HG03103 (cell line): Measurements from ENCODE around the gene LMOD2.
"Not testable (repeated sequence)": the region's sequence is repeated elsewhere in the genome, so short reads cannot be mapped to it uniquely, and the experiment has no call there.

Experiments used
- ATAC-seq: cut with Tn5 transposase; IDR thresholded peaks from one replicate; pipeline ENCODE4 v1.9.1; 2021; ENCODE audit warnings: low read depth; ENCODE audit not compliant: unreplicated experiment

The LMOD2 gene, protein sequence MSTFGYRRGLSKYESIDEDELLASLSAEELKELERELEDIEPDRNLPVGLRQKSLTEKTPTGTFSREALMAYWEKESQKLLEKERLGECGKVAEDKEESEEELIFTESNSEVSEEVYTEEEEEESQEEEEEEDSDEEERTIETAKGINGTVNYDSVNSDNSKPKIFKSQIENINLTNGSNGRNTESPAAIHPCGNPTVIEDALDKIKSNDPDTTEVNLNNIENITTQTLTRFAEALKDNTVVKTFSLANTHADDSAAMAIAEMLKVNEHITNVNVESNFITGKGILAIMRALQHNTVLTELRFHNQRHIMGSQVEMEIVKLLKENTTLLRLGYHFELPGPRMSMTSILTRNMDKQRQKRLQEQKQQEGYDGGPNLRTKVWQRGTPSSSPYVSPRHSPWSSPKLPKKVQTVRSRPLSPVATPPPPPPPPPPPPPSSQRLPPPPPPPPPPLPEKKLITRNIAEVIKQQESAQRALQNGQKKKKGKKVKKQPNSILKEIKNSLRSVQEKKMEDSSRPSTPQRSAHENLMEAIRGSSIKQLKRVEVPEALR

DNA sequence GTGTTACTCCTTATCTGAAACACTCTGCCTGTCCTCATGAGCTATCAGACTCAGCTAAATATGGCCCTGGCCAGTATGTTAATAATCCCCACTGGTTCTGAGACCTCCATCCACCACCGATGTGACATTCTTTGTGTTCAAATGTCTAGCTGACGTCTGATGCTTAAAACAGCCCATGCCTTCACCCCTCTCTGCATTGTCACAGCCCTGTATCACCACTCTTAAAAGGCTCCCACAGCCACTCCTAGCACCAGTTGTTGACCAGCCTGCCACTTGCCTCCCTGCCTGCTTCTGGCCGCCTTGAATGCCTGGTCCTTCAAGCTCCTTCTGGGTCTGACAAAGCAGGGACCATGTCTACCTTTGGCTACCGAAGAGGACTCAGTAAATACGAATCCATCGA is at the start of gene LMOD2:
Gene LMOD2 (plus strand): TSS at position 253 of the 400 bp plus-strand sequence. CDS start 98 bp downstream, at position 351.
- no peak for ATAC-seq

DNA sequence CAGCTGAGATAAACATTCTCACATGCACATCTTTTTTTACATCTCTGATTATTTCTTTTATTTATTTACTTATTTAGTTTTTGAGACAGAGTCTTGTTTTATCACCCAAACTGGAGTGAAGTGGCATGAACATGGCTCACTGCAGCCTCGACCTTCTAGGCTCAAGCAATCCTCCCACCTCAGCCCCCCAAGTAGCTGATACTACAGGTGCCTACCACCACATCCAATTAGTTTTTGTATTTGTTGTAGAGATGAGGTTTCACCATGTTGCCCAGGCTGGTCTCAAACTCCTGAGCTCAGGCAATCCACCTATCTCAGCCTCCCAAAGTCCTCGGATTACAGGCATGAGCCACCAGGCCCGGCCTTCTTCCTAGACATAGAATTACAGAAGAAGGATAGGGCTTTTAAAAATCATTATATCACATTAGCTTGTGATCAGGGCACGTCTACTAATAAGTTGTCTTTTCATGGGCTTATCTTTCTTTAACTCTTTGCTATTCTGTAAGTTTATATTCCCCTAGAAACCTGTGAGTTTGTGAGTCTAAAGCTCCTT is 48.2 kb upstream of the LMOD2 start:
- ATAC-seq, result no peak

DNA sequence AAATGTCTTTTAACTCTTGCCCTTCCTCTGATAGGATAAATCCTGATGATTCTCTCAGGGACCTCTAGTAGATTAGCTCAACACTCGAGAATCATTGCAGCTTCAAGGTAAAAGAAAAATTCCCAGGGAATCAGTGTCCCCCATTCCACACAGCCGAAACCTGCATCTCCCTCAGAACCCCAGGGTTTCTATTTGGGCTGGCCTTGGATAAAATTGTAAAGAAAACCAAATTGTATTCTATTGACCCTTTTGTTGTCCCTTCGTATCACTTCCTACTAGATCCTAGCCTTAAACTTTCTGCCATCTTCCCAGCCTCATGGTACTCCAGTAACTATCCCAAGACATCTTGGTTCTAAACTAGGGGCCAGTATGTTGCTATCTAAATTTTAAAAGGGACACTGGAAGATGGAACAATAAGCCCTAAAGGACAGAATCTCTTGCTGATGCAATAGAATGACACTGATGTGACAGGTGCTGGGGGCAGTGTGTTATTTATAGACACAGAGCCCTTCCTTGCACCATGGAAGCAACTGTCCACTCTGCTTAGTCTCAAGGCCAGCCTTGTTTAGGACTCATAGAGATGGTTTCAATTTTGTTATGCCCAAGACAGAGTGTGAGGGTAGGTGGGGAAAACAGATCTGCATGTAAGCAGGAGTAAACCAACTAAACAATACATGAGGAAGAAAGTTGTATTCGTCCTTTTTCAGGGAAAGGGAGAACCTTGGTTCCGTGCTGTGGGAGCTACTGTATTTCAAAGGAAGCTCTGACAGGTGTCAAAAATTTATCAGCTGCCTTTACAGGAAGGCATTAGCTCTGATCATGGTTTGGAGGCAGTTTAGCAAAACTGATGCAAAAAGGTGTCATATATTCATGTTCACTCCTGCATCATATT is 46.4 kb upstream of the LMOD2 start:
- ATAC-seq, result no peak

DNA sequence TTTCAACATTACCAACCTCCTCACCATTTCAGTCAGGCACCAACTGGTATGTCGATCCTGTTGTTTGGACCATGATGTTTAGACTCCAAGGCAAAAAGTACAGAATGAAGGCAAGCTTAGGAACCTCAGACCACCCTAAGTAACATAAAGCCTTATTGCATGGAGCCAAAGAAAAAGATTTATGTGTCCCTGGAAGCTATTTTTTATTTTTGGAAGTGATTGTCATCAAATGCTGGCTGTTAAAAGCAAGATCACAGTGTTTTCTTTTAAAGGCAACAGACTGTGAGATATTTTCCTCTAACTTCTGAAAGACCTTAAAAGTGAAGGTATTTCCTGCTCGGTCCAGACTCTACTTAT is 45.8 kb upstream of the LMOD2 start:
- ATAC-seq, result no peak

DNA sequence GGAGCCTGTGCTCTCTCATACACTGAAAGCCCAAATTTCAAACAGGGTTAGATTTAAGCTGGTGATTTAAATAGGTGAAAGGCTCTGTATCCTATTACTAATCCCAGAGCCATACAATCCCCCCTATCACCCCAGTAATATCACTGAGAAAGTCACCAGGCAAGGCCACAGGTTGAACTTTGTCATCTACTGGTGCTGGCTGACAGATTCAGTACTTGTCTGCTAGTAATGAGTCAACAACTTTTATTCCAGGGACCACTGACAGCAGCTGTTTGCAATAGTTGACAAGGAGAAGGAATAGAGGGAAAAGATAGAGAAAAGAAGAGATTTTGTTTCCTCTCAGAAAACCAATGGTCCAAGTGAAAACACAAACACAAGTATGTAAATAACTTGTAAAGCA is 43.6 kb upstream of the LMOD2 start:
- no peak for ATAC-seq

DNA sequence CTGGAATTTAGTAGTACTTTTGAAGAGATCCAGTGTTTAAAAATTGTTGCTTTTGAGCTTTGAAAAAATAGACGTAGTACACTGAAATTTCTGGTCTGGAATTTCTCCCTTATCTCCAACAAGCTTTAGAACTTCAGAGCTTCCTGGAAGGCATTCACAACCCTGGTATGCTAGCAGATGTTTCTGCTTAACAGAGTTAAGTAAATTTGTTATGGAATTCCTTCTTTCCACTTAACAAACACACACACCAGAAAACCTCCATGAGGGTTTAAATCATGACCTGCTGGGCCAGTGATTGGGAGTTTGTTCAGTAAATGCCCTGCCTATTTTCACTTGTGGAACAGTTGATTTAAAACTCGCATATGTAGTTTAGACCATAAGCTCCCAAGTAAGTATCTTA is 40.3 kb upstream of the LMOD2 start:
- no peak for ATAC-seq

DNA sequence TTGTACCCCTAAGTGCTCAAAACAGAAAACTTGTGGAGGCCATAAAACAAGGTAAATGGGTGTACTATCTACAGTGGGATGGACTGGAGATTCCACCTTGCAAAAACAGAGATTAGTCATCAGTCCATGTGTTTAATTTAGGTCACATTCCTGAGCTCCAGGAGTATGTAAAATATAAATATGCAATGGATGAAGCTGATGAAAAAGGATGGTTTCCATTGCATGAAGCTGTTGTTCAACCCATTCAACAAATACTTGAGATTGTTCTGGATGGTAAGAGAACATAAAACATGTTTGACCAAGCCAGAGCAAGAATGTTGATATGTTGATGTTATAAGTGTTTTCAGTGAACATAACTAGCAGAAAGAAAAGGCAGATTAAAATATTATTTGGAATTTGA is 39.4 kb upstream of the LMOD2 start:
- ATAC-seq, result no peak

DNA sequence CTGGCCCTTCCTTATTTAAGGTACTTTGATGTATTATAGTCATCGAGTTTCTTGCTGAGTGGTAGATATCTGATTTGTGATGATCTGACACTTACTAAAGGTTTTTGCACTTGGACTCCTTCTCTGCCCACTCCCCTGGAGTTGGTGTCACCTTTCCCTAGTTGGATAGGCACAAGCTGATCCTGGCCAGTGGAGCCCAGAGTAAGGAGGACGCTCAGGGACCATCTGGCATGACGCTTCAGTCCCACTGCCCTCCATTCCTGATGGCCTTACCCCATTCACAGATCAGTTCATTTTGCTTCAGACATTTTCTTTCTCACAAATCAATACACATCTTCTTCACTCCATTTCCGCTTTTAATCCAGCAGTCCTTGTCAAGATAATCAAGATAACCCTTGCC is 34.0 kb upstream of the LMOD2 start:
- ATAC-seq, result no peak

DNA sequence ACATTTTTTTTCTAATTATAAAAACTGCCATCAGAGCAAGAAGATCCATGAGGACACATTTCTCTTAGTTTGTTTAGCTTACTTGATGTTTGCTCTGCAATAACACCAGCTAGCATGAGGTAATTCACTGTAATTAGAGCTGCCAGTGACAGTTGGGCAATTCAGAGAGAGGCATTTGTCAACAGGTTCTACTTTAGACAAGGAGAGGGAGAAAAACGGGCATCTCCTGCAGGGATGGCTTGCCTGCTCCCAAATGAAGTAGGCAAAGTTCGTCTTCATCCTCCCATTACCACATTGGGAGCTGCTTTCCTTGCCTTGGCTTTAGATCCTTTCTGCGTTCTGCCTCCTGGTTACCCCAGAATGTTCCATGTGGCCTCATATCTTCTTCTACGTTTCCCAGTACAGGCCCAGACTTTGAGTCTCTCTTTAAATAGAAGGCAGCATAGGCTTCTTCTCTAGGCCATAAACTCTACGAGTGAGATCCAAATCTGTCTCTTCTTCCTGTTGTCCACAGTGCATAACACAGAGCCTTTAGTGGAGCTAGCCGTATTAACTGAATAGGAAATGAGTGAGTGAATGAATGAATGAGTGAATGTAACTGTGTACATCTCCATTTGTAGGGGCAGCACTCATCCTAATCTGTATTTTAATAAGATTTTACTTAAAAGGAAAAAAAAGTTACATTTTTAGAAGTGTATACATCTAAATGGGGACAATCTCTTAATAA is 32.8 kb upstream of the LMOD2 start:
- no peak for ATAC-seq

DNA sequence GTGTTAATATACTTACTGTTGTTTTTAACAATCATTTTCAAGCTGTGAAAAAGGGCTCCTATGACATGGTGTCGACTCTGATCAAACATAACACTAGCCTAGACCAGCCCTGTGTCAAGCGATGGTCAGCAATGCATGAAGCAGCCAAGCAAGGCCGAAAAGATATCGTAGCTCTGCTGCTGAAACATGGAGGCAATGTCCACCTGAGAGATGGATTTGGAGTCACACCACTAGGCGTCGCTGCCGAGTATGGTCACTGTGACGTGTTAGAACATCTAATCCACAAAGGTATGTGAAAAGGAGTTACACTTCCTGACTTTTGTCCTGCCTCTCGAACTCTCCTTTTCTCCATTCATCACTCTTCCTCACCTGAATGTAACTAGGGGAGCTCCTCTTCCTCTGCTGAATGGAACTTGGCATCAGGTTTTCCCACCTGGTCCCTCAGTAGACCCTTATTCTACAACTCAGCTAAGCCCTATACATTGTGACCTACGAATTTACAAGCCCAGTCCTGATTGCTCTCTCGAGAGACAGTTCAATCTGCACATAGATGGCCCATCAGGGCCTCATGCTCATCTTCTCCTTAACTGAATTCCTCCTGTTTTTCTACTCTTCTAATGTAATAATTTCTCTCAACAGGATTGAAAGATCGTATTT is 31.0 kb upstream of the LMOD2 start:
- peak; percentile 84 for ATAC-seq

DNA sequence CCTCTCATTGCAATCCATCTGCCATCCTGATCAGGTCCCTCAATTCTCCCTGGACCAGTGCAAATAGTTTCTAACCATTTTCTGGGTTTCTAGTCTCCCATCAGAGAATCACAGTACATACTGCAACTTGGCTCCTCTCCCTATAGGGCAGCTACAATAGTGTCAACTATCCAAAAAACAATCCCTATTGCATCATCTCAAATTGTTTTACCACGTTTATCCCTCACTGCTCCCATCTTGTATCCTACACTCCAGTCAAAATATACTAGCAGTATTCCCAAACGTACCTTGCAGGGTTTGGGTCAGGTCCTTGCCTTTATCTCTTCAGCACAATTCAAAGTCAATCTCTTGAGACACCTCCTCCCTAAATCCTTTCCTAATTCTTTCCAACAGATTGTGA is 30.4 kb upstream of the LMOD2 start:
- ATAC-seq, result no peak

DNA sequence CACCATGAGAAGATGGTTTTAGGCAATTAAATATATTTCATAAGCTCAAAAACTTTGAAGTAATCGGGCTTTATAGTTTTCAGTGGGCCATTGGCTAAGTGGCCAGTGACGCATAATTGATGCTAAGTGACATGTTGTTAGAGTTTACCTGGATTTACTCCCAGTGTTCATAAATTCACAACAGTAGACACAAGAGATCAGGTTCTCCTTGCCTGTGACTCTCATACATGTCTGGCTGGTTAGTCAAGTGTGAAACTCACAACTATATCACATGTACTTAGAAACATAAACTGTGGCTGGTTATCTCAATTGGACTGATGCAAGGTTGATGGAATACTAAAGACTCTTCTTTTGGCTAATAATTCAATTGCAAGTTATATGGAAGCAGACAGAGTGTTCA is 27.8 kb upstream of the LMOD2 start:
- ATAC-seq, result no peak

DNA sequence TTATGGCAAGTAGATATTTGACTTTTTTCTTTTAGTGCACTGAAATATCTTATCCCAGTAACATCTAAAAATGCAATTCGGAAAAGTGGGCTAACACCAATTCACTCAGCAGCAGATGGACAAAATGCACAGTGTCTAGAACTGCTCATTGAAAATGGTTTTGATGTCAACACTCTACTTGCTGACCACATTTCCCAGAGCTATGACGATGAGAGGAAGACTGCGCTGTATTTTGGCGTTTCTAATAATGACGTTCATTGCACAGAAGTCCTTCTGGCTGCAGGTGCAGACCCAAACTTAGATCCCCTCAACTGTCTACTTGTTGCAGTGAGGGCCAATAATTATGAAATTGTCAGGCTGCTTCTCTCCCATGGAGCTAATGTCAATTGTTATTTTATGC is 26.8 kb upstream of the LMOD2 start:
- no peak for ATAC-seq

DNA sequence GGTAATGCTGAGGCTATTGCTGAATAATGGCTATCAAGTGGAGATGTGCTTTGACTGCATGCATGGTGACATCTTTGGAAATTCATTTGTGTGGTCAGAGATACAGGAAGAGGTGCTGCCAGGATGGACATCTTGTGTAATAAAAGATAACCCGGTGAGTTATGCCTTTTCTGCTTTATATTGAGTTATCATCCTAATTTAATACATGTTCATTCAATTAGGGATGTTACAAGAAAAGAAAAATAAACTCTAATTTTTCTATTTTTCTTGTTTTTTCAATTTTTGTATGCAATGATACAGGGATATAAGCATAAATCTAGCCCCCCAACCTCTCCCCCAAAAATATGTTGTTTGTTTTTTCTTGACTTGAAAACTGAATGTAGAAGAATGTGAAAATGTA is 26.4 kb upstream of the LMOD2 start:
- no peak for ATAC-seq

DNA sequence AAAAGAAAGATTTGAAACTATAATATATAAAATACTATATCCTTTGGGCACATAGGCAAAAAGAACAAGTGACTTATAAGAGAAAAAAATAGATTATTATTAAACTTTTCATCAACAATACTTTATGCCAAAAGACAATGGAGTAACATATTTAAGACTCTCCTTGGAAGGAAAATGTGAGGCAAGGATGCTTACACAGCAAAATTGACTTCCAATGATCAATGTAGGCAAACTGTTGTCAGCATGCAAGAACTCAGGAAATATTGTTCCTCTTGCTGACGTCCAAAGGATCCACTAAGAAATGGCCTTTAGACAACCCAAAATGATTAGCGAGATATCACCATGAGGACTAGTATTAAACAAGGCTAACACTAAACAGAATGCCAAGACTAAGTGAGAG is 22.9 kb upstream of the LMOD2 start:
- ATAC-seq, result no peak

DNA sequence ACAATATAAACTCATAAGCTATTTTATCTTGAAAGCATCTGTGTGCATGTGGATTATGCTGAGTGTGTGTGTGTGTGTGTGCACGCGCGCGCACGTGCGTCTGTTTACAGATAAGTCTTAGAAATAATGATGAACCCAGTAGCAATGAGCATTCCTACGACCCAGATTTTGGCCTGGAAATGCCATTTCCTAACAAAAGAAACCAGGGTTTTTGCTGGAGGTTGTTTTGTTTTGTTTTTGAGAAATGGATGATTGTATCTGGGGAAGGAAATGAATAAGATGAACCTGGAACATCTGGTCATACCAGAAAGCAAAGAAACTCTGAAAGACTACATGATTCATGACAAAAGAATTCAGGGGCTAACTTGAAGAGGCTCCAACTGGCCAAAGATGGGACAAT is 22.1 kb upstream of the LMOD2 start:
- ATAC-seq, result no peak

DNA sequence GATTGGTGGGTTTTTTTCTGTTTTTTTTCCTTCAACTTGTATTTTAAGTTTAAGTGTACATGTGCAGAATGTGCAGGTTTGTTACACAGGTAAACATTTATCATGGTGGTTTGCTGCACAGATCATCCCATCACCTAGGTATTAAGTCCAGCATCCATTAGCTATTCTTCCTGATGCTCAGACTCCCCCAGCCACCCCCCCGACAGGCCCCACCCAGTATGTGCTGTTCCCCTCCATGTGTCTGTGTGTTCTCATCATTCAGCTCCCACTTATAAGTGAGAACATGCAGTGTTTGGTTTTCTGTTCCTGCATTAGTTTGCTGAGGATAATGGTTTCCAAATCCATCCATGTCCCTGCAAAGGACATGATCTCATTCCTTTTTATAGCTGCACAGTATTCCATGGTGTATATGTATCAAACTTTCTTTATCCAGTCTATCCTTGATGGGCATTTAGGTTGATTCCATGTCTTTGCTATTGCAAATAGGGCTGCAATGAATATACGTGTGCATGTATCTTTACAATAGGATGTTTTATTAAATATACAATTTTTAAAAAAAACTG is 21.6 kb upstream of the LMOD2 start:
- ATAC-seq, result not testable (repeated sequence)

DNA sequence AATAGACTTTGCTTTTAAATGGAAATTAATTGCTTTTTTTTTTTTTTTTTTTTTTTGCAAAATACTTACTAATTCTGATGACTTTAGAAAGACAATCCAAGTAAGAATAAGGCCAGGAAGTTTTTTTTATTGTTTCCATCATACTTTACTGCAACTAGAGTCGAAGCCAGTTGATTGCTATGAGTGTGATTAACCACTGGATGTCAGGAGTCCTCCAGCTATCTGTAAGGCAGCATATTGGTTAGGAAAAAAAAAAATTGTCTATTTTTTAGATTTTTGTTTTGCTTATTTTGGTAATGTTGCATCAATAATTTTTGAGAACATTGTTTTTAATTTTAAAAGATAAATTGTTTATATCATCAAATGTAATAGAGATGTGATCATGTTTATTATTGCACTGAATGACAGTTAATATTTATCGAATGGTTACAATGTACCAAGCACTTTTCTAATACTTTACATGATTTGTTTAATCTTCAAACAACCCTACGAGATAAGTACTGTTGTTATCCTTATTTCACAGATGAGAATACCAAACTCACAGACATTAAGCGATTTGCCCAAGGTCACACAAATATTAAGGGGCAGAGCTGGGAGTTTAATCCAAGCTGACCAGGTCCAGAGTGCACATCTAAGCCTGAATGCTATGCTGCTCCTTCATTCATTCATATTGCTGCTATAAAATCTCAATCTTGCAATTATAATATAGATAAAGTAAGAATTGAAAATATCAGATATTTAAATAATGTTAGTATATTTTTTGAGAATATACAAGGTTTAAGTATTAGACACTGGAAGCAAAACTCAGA is 19.9 kb upstream of the LMOD2 start:
- no peak for ATAC-seq

DNA sequence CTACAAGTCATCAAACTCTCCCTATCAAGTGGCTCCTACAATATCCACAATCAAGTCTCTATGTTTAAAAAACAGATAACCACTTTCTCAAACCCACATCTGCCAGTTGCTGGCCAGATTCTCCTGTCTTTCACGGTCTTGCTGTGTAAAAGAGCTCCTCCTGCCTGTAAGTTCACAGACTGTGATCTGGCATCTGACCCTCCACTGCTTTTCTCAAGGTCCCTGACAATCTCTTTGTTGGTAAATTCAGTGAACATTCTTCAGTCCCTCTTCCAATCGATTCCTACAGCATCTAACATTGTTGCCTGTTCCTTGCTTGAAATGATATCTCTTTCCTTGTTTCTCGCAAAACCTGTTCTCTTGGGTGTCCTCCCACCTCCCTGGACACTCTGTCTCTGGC is 18.5 kb upstream of the LMOD2 start:
- ATAC-seq, result no peak
